ENCODE results near the gene THOC2.
A peak's percentile ranks its signal among the peaks of the same experiment; 100 is the strongest.

THOC2 gene

GRCh38 chrX:123610915-123611314, 121.9 kb downstream of the THOC2 start:
- DNase-seq (ENCODE audit: insufficient read length, low spot score) (no peak), FAIRE-seq (no peak)
- TF ChIP-seq CTCF (IDR thresholded peaks at IDR 0.05; ENCODE audit: insufficient read depth, missing control alignments) = no peak

GRCh38 chrX:123607806-123608205, 125.0 kb downstream of the THOC2 start:
- TF ChIP-seq CTCF (IDR thresholded peaks at IDR 0.05; ENCODE audit: insufficient read depth, missing control alignments) = no peak
- FAIRE-seq = no peak
- DNase-seq (ENCODE audit: insufficient read length, low spot score) = no peak

- DNase-seq (ENCODE audit: insufficient read length, low spot score) (no peak), FAIRE-seq (no peak)
- TF ChIP-seq CTCF (IDR thresholded peaks at IDR 0.05; ENCODE audit: insufficient read depth, missing control alignments) = no peak
These were observed 125.6 kb downstream of the THOC2 start for GRCh38 chrX:123607270-123607669.

- DNase-seq (ENCODE audit: insufficient read length, low spot score) (no peak), FAIRE-seq (no peak)
- no peak for TF ChIP-seq CTCF (IDR thresholded peaks at IDR 0.05; ENCODE audit: insufficient read depth, missing control alignments)
These were observed 129.4 kb downstream of the THOC2 start for GRCh38 chrX:123603491-123603890.

- FAIRE-seq (no peak), DNase-seq (ENCODE audit: insufficient read length, low spot score) (no peak)
- TF ChIP-seq CTCF (IDR thresholded peaks at IDR 0.05; ENCODE audit: insufficient read depth, missing control alignments) = no peak
These were observed 131.4 kb downstream of the THOC2 start for GRCh38 chrX:123601437-123601836.

- FAIRE-seq (peak; percentile 16), DNase-seq (ENCODE audit: insufficient read length, low spot score) (no peak)
- no peak for TF ChIP-seq CTCF (IDR thresholded peaks at IDR 0.05; ENCODE audit: insufficient read depth, missing control alignments)
These were observed 132.7 kb downstream of the THOC2 start for GRCh38 chrX:123600181-123600580.

- FAIRE-seq = no peak
- DNase-seq (ENCODE audit: insufficient read length, low spot score) = no peak
- no peak for TF ChIP-seq CTCF (IDR thresholded peaks at IDR 0.05; ENCODE audit: insufficient read depth, missing control alignments)
These were observed 141.9 kb downstream of the THOC2 start for GRCh38 chrX:123590842-123591486.
